HepG2 (cell line): ENCODE results near the gene ANKRD10. TPM values are rescaled to one million over a fixed set of nuclear protein-coding genes. Genes with fewer than 3 reads are reported as not detected.

Experiments
- SAFB2 ChIP-seq: sonication (generic); formaldehyde crosslinking; IDR thresholded peaks from 2 replicates; pipeline ENCODE4 v1.5.1; 2020; ENCODE audit warnings: missing genetic modification reagents, low read depth, mild to moderate bottlenecking, borderline replicate concordance
- ZFY ChIP-seq: sonication (generic); formaldehyde crosslinking; IDR thresholded peaks from 2 replicates; pipeline ENCODE4 v1.4.0; 2020; ENCODE audit warnings: missing genetic modification reagents
- ZNF224 ChIP-seq: sonication (generic); formaldehyde crosslinking; IDR thresholded peaks from 2 replicates; pipeline ENCODE4 v1.5.0; 2020; ENCODE audit warnings: mild to moderate bottlenecking, missing genetic modification reagents
- ZNF263 ChIP-seq: sonication (generic); formaldehyde crosslinking; IDR thresholded peaks from 2 replicates; pipeline ENCODE4 v1.4.0; 2020; ENCODE audit warnings: missing genetic modification reagents
- ZNF333 ChIP-seq: sonication (generic); formaldehyde crosslinking; IDR thresholded peaks from 2 replicates; pipeline ENCODE4 v1.4.0; 2020; ENCODE audit warnings: mild to moderate bottlenecking, missing genetic modification reagents, borderline replicate concordance
- ZNF34 ChIP-seq: sonication (generic); formaldehyde crosslinking; IDR thresholded peaks from 2 replicates; pipeline ENCODE4 v1.4.0; 2020; ENCODE audit warnings: mild to moderate bottlenecking, missing genetic modification reagents, borderline replicate concordance
- ZNF484 ChIP-seq: sonication (generic); formaldehyde crosslinking; IDR thresholded peaks from 2 replicates; pipeline ENCODE4 v1.5.1; 2020; ENCODE audit warnings: mild to moderate bottlenecking, low read depth, missing genetic modification reagents, borderline replicate concordance
- ZNF781 ChIP-seq: sonication (generic); formaldehyde crosslinking; IDR thresholded peaks from 2 replicates; pipeline ENCODE4 v1.5.1; 2020; ENCODE audit warnings: borderline replicate concordance, mild to moderate bottlenecking, missing genetic modification reagents; ENCODE audit errors: not compliant biosample characterization
- polyA plus RNA-seq, 8 experiments: library from polyadenylated mRNA; depleted of rRNA in 3 of 8; stranded (reverse) in 7 of 8; unstranded in 1 of 8; fragments of >200 nt; fragmentation: Illumina TruSeq in 4 of 8; extraction: Trizol in 4 of 8; gene quantifications; 2 replicates each; pipeline versions ENCODE4 v1.2.1 to v1.2.3, GENCODE V29; 2011 to 2016; ENCODE audit warnings: low read depth in 4 of 8, missing spikeins in 1 of 8, mixed read lengths in 1 of 8; ENCODE audit not compliant: insufficient read depth in 1 of 8
- total RNA-seq, 5 experiments: library from RNA; depleted of rRNA; stranded (reverse); fragments of >200 nt; fragmentation: Illumina TruSeq; extraction: Trizol; gene quantifications; 2 replicates each; pipeline ENCODE4 v1.2.3, GENCODE V29; 2016; ENCODE audit warnings: low read depth in 1 of 5
- TF ChIP-seq, protein P1 (sequence below): sonication (generic); formaldehyde crosslinking; IDR thresholded peaks from 2 replicates; pipeline ENCODE4 v1.4.0; 2020; ENCODE audit warnings: missing genetic modification reagents, borderline replicate concordance
- TF ChIP-seq, protein P2 (sequence below): sonication (generic); formaldehyde crosslinking; IDR thresholded peaks from 2 replicates; pipeline ENCODE4 v1.4.0; 2020; ENCODE audit warnings: missing genetic modification reagents, borderline replicate concordance
- TF ChIP-seq, protein P3 (sequence below): sonication (generic); formaldehyde crosslinking; IDR thresholded peaks from 2 replicates; pipeline ENCODE4 v1.4.0; 2020; ENCODE audit warnings: low read depth, mild to moderate bottlenecking, missing genetic modification reagents
- TF ChIP-seq, protein P4 (sequence below): IDR thresholded peaks from 2 replicates; pipeline ENCODE4 v1.6.1; 2016; ENCODE audit warnings: missing genetic modification reagents, missing compliant biosample characterization
- TF ChIP-seq, protein P5 (sequence below): sonication (generic); formaldehyde crosslinking; IDR thresholded peaks from 2 replicates; pipeline ENCODE4 v1.4.0; 2020; ENCODE audit warnings: missing genetic modification reagents
- TF ChIP-seq, protein P6 (sequence below): sonication (generic); formaldehyde crosslinking; IDR thresholded peaks from 2 replicates; pipeline ENCODE4 v1.5.0; 2020; ENCODE audit warnings: missing genetic modification reagents

The ANKRD10 gene
- total and polyA plus RNA-seq, 2 of the 13 experiments (the other 11 are each of a cell fraction or from before 2014, with no cell fraction given) = 108 to 115 TPM

DNA sequence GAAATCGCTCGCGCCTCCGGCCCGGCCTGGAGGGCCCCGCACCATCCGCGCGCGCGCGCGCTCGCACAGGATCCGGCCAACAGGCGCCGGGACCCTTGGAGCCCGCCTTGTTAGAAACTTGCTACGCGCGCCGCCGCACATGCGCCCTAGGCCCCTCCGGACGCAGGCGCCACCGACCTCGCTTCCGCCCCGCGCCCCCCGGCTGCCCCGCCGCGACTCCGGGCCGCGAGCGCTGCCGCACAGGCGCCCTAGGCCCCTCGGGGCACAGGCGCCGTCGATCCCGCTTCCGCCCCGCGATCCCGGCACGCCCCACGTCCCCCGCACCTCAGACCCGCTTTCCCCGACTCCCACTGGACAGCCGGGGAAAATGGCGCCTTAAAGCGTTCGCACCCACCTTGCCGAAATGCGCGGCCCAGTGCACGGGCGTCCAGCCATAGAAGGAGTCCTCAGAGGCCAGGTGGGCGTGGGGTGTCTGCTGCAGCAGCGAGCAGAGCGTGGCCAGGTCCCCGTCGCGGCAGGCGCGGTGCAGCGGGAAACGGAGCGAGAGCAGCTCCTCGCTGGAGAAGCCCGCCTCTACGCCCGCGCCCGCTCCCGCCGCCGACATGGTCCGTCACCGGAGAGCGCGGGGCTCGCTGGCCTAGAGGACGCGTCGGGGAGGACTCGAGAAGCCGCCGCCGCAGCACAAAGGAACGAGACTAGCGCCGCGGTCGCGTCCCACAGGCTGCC is 375 bp downstream of the ANKRD10 start (continued):
- TF ChIP-seq, protein P1, sequence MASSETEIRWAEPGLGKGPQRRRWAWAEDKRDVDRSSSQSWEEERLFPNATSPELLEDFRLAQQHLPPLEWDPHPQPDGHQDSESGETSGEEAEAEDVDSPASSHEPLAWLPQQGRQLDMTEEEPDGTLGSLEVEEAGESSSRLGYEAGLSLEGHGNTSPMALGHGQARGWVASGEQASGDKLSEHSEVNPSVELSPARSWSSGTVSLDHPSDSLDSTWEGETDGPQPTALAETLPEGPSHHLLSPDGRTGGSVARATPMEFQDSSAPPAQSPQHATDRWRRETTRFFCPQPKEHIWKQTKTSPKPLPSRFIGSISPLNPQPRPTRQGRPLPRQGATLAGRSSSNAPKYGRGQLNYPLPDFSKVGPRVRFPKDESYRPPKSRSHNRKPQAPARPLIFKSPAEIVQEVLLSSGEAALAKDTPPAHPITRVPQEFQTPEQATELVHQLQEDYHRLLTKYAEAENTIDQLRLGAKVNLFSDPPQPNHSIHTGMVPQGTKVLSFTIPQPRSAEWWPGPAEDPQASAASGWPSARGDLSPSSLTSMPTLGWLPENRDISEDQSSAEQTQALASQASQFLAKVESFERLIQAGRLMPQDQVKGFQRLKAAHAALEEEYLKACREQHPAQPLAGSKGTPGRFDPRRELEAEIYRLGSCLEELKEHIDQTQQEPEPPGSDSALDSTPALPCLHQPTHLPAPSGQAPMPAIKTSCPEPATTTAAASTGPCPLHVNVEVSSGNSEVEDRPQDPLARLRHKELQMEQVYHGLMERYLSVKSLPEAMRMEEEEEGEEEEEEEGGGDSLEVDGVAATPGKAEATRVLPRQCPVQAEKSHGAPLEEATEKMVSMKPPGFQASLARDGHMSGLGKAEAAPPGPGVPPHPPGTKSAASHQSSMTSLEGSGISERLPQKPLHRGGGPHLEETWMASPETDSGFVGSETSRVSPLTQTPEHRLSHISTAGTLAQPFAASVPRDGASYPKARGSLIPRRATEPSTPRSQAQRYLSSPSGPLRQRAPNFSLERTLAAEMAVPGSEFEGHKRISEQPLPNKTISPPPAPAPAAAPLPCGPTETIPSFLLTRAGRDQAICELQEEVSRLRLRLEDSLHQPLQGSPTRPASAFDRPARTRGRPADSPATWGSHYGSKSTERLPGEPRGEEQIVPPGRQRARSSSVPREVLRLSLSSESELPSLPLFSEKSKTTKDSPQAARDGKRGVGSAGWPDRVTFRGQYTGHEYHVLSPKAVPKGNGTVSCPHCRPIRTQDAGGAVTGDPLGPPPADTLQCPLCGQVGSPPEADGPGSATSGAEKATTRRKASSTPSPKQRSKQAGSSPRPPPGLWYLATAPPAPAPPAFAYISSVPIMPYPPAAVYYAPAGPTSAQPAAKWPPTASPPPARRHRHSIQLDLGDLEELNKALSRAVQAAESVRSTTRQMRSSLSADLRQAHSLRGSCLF = 0 out of 2 replicates have a peak, but pooled peaks have one; percentile 49
- TF ChIP-seq ZNF333 (CRISPR knock-in tag) (peak; percentile 76; the same call in 1 of the 2 replicates), ZNF224 (no peak), ZNF34 (no peak; the same call in 1 of the 2 replicates), SAFB2 (CRISPR knock-in tag) (no peak), ZNF263 (peak; percentile 77), ZFY (CRISPR knock-in tag) (peak; percentile 94), ZNF484 (CRISPR knock-in tag) (peak; percentile 64; the same call in 1 of the 2 replicates), ZNF781 (no peak)
- TF ChIP-seq, protein P2, sequence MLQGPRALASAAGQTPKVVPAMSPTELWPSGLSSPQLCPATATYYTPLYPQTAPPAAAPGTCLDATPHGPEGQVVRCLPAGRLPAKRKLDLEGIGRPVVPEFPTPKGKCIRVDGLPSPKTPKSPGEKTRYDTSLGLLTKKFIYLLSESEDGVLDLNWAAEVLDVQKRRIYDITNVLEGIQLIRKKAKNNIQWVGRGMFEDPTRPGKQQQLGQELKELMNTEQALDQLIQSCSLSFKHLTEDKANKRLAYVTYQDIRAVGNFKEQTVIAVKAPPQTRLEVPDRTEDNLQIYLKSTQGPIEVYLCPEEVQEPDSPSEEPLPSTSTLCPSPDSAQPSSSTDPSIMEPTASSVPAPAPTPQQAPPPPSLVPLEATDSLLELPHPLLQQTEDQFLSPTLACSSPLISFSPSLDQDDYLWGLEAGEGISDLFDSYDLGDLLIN = peak; percentile 90; the same call in 1 of the 2 replicates
- TF ChIP-seq, protein P3, sequence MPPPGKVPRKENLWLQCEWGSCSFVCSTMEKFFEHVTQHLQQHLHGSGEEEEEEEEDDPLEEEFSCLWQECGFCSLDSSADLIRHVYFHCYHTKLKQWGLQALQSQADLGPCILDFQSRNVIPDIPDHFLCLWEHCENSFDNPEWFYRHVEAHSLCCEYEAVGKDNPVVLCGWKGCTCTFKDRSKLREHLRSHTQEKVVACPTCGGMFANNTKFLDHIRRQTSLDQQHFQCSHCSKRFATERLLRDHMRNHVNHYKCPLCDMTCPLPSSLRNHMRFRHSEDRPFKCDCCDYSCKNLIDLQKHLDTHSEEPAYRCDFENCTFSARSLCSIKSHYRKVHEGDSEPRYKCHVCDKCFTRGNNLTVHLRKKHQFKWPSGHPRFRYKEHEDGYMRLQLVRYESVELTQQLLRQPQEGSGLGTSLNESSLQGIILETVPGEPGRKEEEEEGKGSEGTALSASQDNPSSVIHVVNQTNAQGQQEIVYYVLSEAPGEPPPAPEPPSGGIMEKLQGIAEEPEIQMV (CRISPR knock-in tag) = 0 out of 2 replicates have a peak, but pooled peaks have one; percentile 28
- TF ChIP-seq, protein P4, sequence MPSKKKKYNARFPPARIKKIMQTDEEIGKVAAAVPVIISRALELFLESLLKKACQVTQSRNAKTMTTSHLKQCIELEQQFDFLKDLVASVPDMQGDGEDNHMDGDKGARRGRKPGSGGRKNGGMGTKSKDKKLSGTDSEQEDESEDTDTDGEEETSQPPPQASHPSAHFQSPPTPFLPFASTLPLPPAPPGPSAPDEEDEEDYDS (CRISPR knock-in tag) = no peak
- TF ChIP-seq, protein P5, sequence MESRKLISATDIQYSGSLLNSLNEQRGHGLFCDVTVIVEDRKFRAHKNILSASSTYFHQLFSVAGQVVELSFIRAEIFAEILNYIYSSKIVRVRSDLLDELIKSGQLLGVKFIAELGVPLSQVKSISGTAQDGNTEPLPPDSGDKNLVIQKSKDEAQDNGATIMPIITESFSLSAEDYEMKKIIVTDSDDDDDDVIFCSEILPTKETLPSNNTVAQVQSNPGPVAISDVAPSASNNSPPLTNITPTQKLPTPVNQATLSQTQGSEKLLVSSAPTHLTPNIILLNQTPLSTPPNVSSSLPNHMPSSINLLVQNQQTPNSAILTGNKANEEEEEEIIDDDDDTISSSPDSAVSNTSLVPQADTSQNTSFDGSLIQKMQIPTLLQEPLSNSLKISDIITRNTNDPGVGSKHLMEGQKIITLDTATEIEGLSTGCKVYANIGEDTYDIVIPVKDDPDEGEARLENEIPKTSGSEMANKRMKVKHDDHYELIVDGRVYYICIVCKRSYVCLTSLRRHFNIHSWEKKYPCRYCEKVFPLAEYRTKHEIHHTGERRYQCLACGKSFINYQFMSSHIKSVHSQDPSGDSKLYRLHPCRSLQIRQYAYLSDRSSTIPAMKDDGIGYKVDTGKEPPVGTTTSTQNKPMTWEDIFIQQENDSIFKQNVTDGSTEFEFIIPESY (CRISPR knock-in tag) = no peak
- TF ChIP-seq, protein P6, sequence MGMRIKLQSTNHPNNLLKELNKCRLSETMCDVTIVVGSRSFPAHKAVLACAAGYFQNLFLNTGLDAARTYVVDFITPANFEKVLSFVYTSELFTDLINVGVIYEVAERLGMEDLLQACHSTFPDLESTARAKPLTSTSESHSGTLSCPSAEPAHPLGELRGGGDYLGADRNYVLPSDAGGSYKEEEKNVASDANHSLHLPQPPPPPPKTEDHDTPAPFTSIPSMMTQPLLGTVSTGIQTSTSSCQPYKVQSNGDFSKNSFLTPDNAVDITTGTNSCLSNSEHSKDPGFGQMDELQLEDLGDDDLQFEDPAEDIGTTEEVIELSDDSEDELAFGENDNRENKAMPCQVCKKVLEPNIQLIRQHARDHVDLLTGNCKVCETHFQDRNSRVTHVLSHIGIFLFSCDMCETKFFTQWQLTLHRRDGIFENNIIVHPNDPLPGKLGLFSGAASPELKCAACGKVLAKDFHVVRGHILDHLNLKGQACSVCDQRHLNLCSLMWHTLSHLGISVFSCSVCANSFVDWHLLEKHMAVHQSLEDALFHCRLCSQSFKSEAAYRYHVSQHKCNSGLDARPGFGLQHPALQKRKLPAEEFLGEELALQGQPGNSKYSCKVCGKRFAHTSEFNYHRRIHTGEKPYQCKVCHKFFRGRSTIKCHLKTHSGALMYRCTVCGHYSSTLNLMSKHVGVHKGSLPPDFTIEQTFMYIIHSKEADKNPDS (CRISPR knock-in tag) = no peak; the same call in 1 of the 2 replicates
